Measurements from ENCODE around the gene SGCB.
"Not testable (repeated sequence)": the region's sequence is repeated elsewhere in the genome, so short reads cannot be mapped to it uniquely, and the experiment has no call there.

Gene SGCB, protein sequence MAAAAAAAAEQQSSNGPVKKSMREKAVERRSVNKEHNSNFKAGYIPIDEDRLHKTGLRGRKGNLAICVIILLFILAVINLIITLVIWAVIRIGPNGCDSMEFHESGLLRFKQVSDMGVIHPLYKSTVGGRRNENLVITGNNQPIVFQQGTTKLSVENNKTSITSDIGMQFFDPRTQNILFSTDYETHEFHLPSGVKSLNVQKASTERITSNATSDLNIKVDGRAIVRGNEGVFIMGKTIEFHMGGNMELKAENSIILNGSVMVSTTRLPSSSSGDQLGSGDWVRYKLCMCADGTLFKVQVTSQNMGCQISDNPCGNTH
- long read RNA-seq, donor 1, full-length matches to known transcripts: 26 of 36 reads
- long read RNA-seq, donor 1, partial matches to known transcripts: 5 of 36 reads
- long read RNA-seq, donor 1, other reads (novel, unspliced or antisense): 5 of 36 reads
- long read RNA-seq, donor 2, full-length matches to known transcripts: 8 of 19 reads
- long read RNA-seq, donor 2, partial matches to known transcripts: 5 of 19 reads
- long read RNA-seq, donor 2, other reads (novel, unspliced or antisense): 6 of 19 reads
- long read RNA-seq, donor 3, full-length matches to known transcripts: 16 of 16 reads
- long read RNA-seq, donor 3, partial matches to known transcripts: 0 of 16 reads
- long read RNA-seq, donor 3, other reads (novel, unspliced or antisense): 0 of 16 reads
- long read RNA-seq, donor 4, full-length matches to known transcripts: 25 of 31 reads
- long read RNA-seq, donor 4, partial matches to known transcripts: 6 of 31 reads
- long read RNA-seq, donor 4, other reads (novel, unspliced or antisense): 0 of 31 reads
- long read RNA-seq, donor 5, full-length matches to known transcripts: 27 of 27 reads
- long read RNA-seq, donor 5, partial matches to known transcripts: 0 of 27 reads
- long read RNA-seq, donor 5, other reads (novel, unspliced or antisense): 0 of 27 reads
- long read RNA-seq, donor 6, full-length matches to known transcripts: 23 of 42 reads
- long read RNA-seq, donor 6, partial matches to known transcripts: 12 of 42 reads
- long read RNA-seq, donor 6, other reads (novel, unspliced or antisense): 7 of 42 reads
- long read RNA-seq, donor 7, full-length matches to known transcripts: 28 of 42 reads
- long read RNA-seq, donor 7, partial matches to known transcripts: 5 of 42 reads
- long read RNA-seq, donor 7, other reads (novel, unspliced or antisense): 9 of 42 reads
- long read RNA-seq, donor 8, full-length matches to known transcripts: 25 of 25 reads
- long read RNA-seq, donor 8, partial matches to known transcripts: 0 of 25 reads
- long read RNA-seq, donor 8, other reads (novel, unspliced or antisense): 0 of 25 reads

DNA sequence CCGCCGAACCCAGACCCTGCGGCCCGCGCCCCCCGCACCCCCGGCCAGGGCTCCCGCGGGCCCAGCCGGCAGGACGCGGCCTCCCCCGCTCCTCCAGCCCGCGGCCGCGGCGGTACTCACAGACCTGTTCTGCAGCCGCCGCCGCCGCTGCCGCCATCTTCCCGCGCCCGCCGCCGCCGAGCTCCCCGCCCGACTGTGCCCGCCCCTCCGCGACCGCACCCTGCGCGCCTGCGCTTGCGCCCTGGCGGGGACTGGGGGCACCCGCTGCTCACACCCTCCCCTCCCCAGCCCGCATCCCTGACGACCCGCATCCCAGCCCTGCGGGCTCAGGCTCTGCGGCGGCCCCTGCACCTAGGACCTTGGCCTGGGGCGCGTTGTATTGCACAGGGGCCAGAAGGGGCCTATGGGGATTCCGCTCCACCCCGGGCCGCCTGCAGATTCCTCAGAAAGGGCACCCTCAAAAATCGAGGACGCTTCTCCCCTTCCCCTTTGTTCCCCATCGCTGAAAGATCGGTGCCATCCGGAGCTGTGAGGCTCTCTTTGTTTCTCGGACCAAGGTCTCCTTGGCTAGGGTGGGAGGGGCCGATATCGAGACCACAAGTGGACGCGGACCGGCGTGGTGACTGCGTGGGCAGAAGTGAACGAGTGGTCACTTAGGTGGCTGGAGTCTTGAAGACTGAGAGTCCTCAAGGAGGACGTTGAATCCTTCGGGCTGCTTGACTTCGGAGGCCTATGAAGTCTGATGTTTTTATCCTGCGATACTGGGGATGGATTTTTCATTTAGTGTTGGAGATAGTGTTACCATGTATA lies at the start of gene SGCB:
Gene SGCB, minus strand, starts transcription at position 197 of the 810 bp plus-strand sequence. Its CDS starts 40 bp downstream, at position 157.
- DNase-seq: peak; percentile 87

DNA sequence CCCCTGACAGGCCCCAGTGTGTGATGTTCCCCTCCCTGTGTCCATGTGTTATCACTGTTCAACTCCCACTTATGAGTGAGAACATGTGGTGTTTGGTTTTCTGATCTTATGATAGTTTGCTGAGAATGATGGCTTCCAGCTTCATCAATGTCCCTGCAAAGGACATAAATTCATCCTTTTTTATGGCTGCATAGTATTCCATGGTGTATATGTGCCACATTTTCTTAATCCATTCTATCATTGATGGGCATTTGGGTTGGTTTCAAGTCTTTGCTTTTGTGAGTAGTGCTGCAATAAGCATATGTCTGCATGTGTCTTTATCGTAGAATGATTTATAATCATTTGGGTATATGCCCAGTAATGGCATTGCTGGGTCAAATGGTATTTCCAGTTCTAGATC lies 48.3 kb upstream of the SGCB start:
- DNase-seq: not testable (repeated sequence)

DNA sequence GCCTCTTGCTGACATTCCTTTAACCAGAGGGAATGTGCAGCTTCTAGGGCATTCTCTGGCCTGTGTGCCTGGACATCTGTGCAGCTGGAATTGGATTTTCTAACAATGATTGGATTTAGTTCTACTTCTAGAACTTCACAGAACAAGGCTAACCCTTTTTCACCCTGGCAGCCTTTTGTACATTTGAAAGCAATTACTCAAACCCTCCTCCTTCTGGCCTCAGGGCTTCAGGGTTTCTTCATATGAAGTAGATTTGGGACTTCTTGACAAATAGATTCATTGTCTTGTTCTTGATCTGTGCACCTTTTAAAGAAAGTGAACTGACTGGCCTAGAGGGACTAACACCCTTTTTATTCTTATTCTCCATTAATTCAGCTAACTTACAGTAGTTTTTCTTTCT lies 43.1 kb upstream of the SGCB start:
- no peak for DNase-seq

DNA sequence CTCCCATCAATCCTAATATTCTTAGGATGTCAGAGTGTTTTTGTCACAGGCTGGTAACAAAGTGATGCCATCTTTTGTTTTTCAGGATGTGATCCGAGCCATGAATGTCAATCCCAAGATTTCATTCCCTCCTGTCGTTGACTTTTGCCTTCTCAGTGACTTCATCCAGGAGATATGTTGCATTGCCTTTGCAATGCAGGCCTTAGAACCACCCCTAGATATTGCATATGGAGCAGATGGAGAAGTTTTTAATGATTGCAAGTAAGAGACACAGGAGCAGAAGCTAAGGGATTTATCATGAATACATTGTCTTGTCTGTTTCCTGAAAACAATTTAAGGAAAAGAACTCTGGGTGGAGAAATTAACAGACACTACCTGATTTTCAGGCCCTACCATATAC lies 41.6 kb upstream of the SGCB start:
- no peak for DNase-seq

DNA sequence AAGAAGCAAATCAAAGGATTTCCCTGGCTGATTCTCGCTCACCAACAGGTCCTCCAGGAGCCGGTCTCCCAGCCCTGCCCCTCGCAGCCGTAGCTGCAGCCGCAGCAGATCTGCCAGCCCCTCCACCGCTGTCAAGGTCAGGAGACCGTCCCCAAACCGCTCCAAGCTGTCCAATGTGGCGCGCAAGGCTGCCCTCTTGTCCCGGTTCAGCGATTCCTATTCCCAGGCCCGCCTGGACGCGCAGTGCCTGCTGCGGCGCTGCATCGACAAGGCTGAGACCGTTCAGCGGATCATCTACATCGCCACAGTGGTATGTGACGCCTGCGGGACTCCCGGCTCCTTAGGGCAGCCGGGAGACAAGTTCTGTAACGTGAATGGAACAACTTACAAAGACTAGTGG lies 38.6 kb upstream of the SGCB start:
- peak; percentile 49 for DNase-seq

DNA sequence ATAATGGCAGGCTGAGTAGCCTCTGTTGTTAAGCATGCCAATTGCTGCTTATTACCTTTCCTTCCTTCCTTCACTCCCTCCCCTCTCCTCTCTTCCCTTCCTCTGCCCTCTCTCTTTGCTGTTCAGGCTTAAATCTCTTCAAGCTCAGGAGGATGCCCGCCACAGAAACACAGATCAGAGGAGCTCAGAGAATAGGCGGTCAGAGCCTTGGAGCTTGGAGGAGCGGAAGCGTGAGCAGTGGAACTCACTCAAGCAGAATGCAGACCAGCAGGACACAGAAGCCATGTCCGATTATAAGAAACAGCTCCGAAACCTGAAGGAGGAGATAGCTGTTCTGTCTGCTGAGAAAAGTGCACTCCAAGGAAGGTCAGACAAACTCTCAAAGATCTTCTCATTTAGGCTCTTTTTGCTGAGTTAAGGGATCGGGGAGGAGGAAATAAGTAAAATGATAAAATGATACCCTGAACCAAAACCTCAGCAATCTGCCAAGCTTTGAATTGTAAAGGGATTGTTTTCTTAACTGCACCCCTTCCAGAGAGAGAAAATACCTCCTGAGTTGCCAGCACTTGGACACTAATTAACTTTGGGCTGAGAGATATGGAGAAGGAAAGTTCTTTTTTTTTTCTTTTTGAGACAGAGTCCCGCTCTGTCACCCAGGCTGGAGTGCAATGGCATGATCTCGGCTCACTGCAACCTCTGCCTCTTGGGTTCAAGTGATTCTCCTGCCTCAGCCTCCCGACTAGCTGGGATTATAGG lies 33.9 kb upstream of the SGCB start:
- no peak for DNase-seq

DNA sequence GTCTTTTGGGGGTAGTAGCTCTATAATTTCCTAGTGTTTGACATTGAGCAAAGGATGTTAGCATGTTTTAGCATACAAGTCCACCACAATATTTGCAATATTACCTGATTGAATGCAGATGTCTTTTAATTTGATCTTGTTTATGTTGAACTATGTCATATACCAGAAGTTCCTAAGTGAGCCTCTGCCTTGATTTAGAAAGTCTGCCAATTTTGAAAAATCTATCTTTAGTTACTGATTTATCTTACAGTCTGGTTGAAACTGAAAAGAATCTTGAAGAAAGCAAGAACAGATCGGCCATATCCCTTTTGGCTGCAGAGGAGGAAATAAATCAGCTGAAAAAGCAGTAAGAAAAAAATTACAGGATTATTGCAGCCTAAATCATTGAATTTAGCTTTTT lies 31.5 kb upstream of the SGCB start:
- no peak for DNase-seq

DNA sequence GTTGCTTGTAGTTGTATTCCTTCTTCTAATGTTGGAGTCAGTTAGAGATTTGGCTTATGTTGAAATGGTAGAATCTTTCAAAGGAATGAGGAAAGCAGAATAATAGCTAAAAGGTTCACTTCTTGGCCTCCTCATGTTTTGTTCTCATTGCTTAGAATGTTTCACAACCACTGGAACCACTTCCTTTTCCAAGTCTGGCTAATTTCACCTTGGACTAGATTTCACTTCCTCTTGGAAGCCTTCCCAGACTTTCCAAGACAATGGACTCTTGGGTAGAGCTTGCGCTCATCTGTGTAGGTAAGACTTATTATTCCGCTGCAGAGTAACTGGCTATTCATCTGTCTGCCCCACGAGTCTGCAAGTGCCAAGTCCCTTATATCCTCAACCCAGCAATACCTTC lies 21.3 kb upstream of the SGCB start:
- DNase-seq: no peak

DNA sequence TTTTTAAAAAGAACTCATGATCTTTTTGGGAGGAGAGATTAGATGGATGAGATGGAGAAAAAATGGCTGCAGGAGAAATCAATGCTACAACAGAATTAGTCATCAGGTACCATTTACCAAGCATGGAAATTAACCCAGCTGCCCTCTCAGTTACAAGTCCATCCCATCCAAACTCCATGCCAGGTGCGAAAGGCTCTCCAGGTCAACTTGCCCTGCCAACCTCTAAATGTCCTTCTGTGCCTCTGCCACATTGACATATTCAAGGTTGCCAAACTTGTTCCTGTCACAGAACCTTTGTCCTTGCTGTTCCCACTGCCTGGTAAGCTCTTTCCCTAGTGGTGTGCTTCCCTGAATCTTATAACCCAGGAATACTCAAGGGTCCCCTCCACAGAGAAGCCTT lies 20.2 kb upstream of the SGCB start:
- DNase-seq: no peak

DNA sequence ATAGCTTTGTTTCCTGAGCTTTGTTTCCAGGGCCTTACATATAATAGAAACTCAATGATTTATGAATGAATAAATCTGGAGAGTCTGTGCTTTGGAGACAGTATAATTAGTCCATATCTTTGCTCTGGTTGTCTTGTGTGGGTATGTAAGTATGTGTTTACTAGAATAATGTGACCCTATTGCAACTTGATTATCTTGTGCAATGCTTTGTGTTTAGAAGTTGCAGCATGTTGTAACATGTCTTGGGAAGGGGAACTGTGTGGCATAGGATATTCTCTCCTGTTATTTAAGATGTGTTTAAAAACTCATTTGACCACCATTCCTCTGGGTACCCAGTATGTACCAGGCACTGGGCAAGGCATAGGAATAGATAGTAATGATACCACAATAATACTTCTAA lies 19.1 kb upstream of the SGCB start:
- DNase-seq: no peak

DNA sequence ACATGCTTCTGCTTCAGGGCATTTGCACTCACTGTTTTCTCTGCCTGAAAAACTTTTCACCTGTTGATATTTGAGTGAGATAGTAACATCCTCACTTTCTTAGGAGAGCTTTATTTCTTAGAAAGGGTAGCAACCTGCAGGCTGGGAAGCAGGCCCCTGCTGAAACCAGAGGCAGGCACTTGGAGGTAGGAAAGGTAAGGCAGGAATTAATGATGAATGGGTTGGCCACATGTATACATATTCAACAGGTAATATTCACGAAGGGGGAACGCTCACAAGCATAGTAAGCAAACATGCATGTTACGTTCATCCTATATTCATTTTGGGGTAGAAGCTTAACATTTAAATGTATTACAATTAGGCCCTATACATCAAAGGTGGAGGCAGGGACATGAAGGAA lies 16.2 kb upstream of the SGCB start:
- DNase-seq: no peak

DNA sequence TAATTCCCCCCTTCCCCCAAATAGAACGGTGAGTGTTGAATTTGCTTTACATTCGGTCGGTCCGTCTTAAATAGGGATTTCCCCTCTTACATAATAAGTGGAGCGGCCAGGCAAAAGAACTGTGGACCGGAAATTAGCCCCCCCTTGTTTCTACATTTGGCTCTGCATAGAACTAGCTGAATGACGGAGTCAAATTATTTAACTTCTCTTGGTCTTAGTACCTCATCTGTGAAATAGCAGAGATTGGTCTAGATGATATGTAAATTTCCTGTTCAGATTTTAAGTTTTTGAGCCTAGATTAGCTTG lies 14.3 kb upstream of the SGCB start:
- no peak for DNase-seq

DNA sequence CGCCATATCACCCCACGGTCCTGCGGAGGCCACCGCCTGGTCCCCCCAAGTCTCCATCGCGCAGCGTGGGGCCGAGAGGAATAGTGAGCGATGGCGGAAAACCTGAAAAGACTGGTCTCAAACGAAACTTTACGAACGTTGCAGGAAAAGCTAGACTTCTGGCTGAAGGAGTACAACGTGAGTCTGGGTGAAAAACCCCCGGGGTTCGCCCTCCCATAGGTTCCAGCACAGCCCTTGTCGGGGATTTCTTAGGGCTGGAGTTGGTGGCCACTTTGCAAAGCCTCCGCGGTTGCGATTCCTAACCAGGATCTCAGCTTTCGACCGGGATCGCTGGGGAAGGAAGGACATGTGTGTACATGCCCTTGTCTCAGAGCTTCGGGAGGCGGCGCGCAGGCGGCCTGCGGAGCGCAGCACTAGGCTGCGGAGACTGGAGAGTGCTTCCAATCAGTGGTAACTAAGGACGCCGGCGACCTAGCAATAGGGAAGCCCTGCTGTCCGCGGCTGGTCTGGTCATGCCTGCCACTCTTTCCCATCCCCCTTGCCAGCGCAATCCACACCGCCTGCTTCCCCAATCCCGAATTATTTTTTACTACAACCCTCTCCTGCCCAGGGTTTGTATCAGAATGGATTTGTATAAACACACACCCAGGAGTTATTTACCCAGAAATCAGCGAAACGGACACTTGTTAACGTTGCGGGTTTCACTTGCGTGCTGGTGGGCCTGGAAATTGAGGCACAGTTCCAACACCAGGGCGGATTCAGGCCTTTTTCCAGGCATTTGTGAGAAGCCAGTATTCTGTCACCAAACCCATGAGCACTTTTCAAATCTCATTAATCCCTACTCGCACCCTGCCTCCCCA lies 13.7 kb upstream of the SGCB start:
- peak; percentile 78 for DNase-seq

DNA sequence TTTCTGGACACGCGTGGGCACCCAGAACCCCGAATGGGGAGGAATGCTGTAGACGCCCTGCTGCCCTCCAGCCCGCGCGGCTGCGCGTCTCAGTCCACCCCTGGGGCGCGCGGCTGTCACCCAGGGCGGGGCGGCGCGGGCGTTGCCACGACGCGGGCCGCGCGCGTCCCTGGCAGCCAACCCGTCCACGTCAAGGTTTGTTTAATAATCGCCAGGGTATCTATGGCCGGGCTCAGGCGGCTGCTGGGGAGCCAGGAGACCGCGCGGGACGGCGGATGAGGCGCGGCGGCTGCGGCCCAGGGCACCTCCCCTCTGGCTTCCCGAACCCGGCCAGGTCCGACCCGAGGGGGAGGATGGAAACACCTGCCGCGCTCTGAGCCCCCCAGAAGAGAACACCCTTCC lies 13.1 kb upstream of the SGCB start, which contains the start of gene SPATA18:
Gene SPATA18, plus strand, starts transcription at position 92 of the 402 bp plus-strand sequence. CDS start 401 bp downstream, outside the sequence.
- DNase-seq: peak; percentile 76

DNA sequence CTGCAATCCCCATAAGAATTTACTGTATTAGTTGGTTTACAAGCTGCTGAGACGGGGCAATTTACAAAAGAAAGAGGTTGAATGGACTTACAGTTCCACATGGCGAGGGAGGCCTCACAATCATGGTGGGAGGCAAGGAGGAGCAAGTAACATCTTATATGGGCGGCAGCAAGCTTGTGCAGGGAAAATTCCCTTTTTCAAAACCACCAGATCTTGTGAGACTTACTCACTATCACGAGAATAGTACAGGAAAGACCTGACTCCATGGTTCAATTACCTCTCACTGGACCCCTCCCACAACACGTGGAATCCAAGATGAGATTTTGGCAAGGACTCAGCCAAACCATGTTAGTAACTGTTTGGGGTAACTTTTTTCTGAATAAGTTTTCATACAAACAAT lies 11.2 kb upstream of the SGCB start:
- no peak for DNase-seq

DNA sequence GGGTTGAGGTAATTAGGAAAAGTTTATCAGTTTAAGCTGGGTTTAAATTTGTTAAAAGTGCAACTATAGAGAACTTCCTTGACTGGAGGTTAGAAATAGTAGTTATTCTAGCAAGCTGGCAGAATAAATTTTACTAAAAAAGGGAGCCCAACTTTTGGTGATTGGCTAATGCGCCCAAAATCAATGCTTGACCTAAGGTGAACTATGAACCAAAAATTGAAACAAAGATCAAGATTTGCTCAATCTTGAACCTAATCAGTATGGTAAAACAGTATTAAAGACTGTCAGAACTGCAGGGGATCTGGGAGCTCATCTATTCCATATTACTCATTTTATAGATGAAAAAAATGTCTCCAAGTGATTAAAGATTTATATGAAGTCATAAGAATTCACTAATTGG lies 6.9 kb upstream of the SGCB start:
- no peak for DNase-seq

DNA sequence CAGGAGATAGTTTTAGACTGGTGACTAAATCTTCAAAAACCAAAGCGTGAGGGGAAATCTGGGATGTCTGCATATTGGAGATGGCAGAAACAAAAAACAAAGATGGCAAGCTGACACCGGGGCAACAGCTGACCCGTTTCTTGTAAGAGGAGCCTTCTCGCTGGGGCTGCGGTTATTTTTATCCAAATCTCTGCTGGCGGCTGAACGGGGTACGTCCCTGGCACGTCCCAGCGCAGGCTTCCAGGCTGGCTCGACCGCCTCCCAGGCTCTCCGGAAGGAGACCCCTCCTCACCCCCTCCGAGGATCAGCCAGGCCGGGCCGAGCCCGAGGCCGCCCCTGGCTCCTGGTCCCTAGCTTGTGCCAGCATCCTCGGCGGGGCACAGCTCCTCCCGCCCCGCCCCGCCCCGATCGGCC lies 403 bp downstream of the SGCB start:
- peak; percentile 77 for DNase-seq

DNA sequence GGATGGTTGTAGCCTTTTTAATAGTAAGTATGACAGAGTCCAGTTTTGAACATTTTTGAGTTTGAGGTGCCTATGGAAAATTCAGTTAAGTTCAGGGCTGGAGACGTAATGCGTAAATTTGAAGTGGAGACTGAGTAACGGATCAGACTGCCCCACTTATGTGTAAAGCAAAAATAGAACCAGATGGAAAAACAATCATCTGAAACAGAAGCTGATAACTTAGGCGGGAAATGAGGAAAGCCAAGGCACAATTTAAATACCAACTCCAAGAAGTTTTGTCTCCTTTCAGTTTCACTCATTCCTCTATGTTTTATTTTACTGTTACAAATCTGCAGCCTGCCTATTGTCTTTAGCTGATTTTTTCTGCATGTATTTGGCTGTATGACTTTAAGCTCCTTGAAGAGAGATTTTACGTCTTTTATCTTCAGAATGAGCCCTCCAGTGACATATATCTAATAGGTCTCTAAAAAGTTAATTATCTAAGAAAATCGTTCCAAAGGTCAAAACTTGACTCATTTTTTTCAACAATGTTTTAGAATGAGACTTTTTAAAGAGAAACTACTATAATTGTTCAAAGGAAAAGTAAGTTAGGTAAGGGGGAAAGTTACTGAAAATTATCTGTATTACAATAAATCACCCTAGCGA lies 1.1 kb downstream of the SGCB start:
- DNase-seq: no peak

DNA sequence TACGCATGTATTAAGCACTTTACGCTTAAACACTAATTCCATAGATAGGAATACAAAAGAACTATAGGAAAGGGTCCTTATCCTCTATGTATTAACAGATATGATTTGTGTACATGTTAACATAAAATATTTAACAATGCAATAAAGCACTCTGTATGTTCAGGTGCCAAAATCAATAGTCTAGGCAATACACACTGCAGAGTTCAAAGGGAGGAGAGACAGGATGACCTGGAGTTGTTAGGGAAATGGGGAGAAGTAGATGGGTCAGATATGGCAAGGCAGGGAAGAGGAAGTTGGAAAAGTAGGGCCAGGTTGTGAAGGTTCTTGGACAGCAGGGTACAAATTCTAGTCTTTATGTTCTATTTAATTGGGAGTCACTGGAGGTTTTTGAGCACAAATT lies 2.9 kb downstream of the SGCB start:
- no peak for DNase-seq
